NB4 (cell line): ENCODE data around the gene TSHZ2.
"Not testable (repeated sequence)": the region's sequence is repeated elsewhere in the genome, so short reads cannot be mapped to it uniquely, and the experiment has no call there.

Source experiments
- DNase-seq: peaks from one replicate; pipeline ENCODE4 v3.0.0; 2010; ENCODE audit warnings: low read depth
- H3K4me3 ChIP-seq: one replicate; pipeline ENCODE4 v1.5.1; 2011; ENCODE audit warnings: mild to moderate bottlenecking, low read depth, low read length, moderate library complexity
- CTCF ChIP-seq: IDR thresholded peaks from one replicate; pipeline ENCODE4 v1.5.1; 2012; ENCODE audit warnings: low read depth, low read length
- MAX ChIP-seq: IDR thresholded peaks from 2 replicates; pipeline ENCODE4 v1.6.1; 2011; ENCODE audit warnings: low read depth, low read length
- MYC ChIP-seq: IDR thresholded peaks from 2 replicates; pipeline ENCODE4 v1.6.1; 2011; ENCODE audit warnings: low read depth, low read length
- POLR2A ChIP-seq: IDR thresholded peaks from 2 replicates; pipeline ENCODE4 v1.6.1; 2011; ENCODE audit warnings: mild to moderate bottlenecking; ENCODE audit not compliant: insufficient read length; ENCODE audit errors: extremely low read depth

The TSHZ2 gene

DNA sequence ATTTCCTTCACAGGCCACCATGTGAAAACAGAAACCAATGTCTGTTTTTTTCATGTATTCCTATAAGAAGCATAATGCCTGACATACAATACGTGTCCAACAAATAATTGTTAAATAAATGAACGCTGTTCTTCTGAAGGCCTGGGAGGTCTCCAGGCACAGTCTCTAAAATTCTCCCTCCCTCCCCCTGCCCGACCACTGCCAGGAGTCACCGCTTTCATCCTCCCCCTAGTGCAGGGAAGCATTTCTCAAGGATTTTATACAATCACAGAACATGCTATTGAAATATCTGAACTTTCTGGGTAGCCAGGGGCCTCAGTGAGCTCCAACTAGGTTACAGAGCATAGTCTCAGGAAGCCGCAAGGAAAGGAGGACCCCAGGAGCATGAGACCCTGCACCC is 526.2 kb downstream of the TSHZ2 start:
- TF ChIP-seq MYC (no peak), POLR2A (no peak), CTCF (no peak), MAX (no peak)
- DNase-seq = no peak

GRCh38 chr20:53500651-53501050 is 528.5 kb downstream of the TSHZ2 start:
- no peak overlapping the region for H3K4me3 ChIP-seq
- DNase-seq = no peak

More for the DNA sequence above, 526.2 kb downstream of the TSHZ2 start:
- H3K4me3 ChIP-seq = no peak overlapping the region

DNA sequence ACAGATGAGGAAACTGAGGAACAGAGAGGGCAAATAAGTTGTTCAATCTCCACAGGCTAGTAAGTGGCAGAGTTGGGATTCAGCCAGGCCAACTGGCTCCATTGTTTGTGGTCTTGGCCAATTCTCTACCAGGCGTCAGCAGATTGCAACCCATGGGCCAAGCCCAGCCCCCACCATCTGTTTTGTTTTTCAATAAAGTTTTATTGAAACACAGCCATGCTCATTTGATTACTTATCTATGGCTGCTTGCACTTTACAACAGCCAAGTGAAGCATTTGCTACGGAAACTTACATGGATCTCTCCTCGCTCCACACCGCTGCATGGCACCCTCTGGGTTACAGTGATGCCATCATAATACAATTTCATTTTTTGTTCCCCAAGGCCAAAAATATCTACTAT is 530.7 kb downstream of the TSHZ2 start:
- no peak for TF ChIP-seq CTCF
- no peak for TF ChIP-seq MYC
- DNase-seq = no peak
- H3K4me3 ChIP-seq = no peak overlapping the region

More at GRCh38 chr20:53500651-53501050, 528.5 kb downstream of the TSHZ2 start:
- TF ChIP-seq POLR2A (no peak), MYC (no peak), CTCF (no peak), MAX (no peak)

- TF ChIP-seq CTCF (no peak), MYC (no peak), POLR2A (no peak)
- DNase-seq = no peak
These were observed 531.4 kb downstream of the TSHZ2 start for GRCh38 chr20:53503517-53503919.

DNA sequence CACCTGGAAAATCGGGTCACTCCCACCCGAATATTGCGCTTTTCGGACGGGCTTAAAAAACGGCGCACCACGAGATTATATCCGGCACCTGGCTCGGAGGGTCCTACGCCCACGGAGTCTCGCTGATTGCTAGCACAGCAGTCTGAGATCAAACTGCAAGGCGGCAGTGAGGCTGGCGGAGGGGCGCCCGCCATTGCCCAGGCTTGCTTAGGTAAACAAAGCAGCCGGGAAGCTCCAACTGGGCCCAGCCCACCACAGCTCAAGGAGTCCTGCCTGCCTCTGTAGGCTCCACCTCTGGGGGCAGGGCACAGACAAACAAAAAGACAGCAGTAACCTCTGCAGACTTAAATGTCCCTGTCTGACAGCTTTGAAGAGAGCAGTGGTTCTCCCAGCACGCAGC is 531.9 kb downstream of the TSHZ2 start:
- DNase-seq, H3K4me3 ChIP-seq: not testable (repeated sequence)

More at GRCh38 chr20:53503517-53503919, 531.4 kb downstream of the TSHZ2 start:
- H3K4me3 ChIP-seq = no peak overlapping the region

GRCh38 chr20:53510262-53510661 is 538.1 kb downstream of the TSHZ2 start:
- no peak for TF ChIP-seq MAX
- no peak for TF ChIP-seq POLR2A
- no peak for TF ChIP-seq MYC
- no peak for TF ChIP-seq CTCF
- no peak for DNase-seq
- no peak overlapping the region for H3K4me3 ChIP-seq
